GM12878 (cell line): ENCODE data around the gene TGM6. TPM values are rescaled to one million over a fixed set of nuclear protein-coding genes. Genes with fewer than 3 reads are reported as not detected.
A peak's percentile ranks its signal among the peaks of the same experiment; 100 is the strongest.

Experiments
- ATF7 ChIP-seq: fragments of 450-650 bp; IDR thresholded peaks from 2 replicates; pipeline ENCODE4 v1.6.1; 2016; ENCODE audit warnings: low read depth, mild to moderate bottlenecking
- BCL11A ChIP-seq: IDR thresholded peaks from 2 replicates; pipeline ENCODE4 v1.6.1; 2011; ENCODE audit warnings: low read depth, low read length
- BHLHE40 ChIP-seq, 2 experiments: fragments of 450-650 bp in 1 of 2; IDR thresholded peaks; 2 replicates each; pipeline ENCODE4 v1.6.1; 2011 to 2017; ENCODE audit warnings: low read depth in 2 of 2, borderline replicate concordance in 1 of 2, improper control_type of control experiment in 1 of 2, low read length in 1 of 2, mild to moderate bottlenecking in 1 of 2
- EGR1 ChIP-seq, 2 experiments: IDR thresholded peaks; 1 replicate in 1 of 2; 2 replicates in 1 of 2; pipeline ENCODE4 v1.6.1; 2011 to 2012; ENCODE audit warnings: low read depth in 2 of 2, low read length in 2 of 2, borderline replicate concordance in 1 of 2, mild to moderate bottlenecking in 1 of 2, moderate library complexity in 1 of 2
- HCFC1 ChIP-seq: fragments of 150-350 bp; IDR thresholded peaks from 2 replicates; pipeline ENCODE4 v1.6.1; 2014; ENCODE audit warnings: low read length
- HDAC2 ChIP-seq: fragments of 200-600 bp; sonication (generic); IDR thresholded peaks from 2 replicates; pipeline ENCODE4 v1.6.1; 2017
- IKZF2 ChIP-seq, 2 experiments: fragments of 450-650 bp; IDR thresholded peaks; 2 replicates each; pipeline ENCODE4 v1.6.1; 2017; ENCODE audit warnings: mild to moderate bottlenecking in 2 of 2, moderate library complexity in 2 of 2
- MXI1 ChIP-seq: fragments of 150-350 bp; IDR thresholded peaks from 2 replicates; pipeline ENCODE4 v1.6.1; 2011; ENCODE audit warnings: low read depth, mild to moderate bottlenecking, inconsistent platforms, low read length, improper control_type of control experiment
- NFYA ChIP-seq: IDR thresholded peaks from 2 replicates; pipeline ENCODE4 v1.6.1; 2011; ENCODE audit warnings: low read depth, mild to moderate bottlenecking, low read length, improper control_type of control experiment, borderline replicate concordance
- POLR2AphosphoS2 ChIP-seq: IDR thresholded peaks from 2 replicates; pipeline ENCODE4 v1.6.1; 2011; ENCODE audit warnings: low read depth, mild to moderate bottlenecking, low read length, improper control_type of control experiment, moderate library complexity
- POLR2AphosphoS5 ChIP-seq: IDR thresholded peaks from 2 replicates; pipeline ENCODE4 v1.6.1; 2011; ENCODE audit warnings: mild to moderate bottlenecking, low read length, inconsistent platforms
- RB1 ChIP-seq: fragments of 450-650 bp; formaldehyde crosslinking; IDR thresholded peaks from 2 replicates; pipeline ENCODE4 v1.6.1; 2017; ENCODE audit warnings: mild to moderate bottlenecking, borderline replicate concordance
- SPI1 ChIP-seq: IDR thresholded peaks from 2 replicates; pipeline ENCODE4 v1.6.1; 2011; ENCODE audit warnings: low read depth, mild to moderate bottlenecking, low read length, moderate library complexity, borderline replicate concordance; ENCODE audit not compliant: insufficient read depth
- SREBF2 ChIP-seq: IDR thresholded peaks from 2 replicates; pipeline ENCODE4 v1.6.1; 2012; ENCODE audit warnings: mild to moderate bottlenecking, low read length
- ZNF207 ChIP-seq: fragments of 450-650 bp; IDR thresholded peaks from 2 replicates; pipeline ENCODE4 v1.6.1; 2014; ENCODE audit warnings: antibody characterized with exemption, mild to moderate bottlenecking, borderline replicate concordance
- polyA plus RNA-seq, 11 experiments: library from polyadenylated mRNA; depleted of rRNA in 4 of 11; unstranded in 6 of 11; stranded (reverse) in 5 of 11; fragments of >200 nt; fragmentation: Nextera tagmentation in 4 of 11; fragmentation: Illumina TruSeq in 1 of 11; extraction: Ambion mirVana in 4 of 11; extraction: Trizol in 1 of 11; gene quantifications; 1 replicate in 1 of 11; 2 replicates in 10 of 11; pipeline versions ENCODE4 v1.2.1 to v1.2.3, GENCODE V29; 2011 to 2016; ENCODE audit warnings: inconsistent platforms in 2 of 11, missing spikeins in 2 of 11, low read depth in 1 of 11
- total RNA-seq, 4 experiments: library from RNA; depleted of rRNA in 3 of 4; stranded (reverse); fragments of >200 nt in 3 of 4; fragmentation: Illumina TruSeq in 1 of 4; extraction: Trizol in 1 of 4; gene quantifications; 2 replicates each; pipeline versions ENCODE4 v1.2.1 to v1.2.3, GENCODE V29; 2013 to 2021
- TF ChIP-seq, protein P1 (sequence below): fragments of 150-350 bp; IDR thresholded peaks from 2 replicates; pipeline ENCODE4 v1.6.1; 2016; ENCODE audit warnings: low read depth, low read length
- TF ChIP-seq, protein P2 (sequence below): fragments of 450-650 bp; IDR thresholded peaks from 2 replicates; pipeline ENCODE4 v1.6.1; 2014; ENCODE audit warnings: mild to moderate bottlenecking
- TF ChIP-seq, protein P3 (sequence below): IDR thresholded peaks from 2 replicates; pipeline ENCODE4 v1.6.1; 2012; ENCODE audit warnings: low read depth, low read length, improper control_type of control experiment

TGM6 gene
- total and polyA plus RNA-seq, 10 of the 15 experiments (the other 5 are each of a cell fraction or from before 2014, with no cell fraction given): not detected

DNA sequence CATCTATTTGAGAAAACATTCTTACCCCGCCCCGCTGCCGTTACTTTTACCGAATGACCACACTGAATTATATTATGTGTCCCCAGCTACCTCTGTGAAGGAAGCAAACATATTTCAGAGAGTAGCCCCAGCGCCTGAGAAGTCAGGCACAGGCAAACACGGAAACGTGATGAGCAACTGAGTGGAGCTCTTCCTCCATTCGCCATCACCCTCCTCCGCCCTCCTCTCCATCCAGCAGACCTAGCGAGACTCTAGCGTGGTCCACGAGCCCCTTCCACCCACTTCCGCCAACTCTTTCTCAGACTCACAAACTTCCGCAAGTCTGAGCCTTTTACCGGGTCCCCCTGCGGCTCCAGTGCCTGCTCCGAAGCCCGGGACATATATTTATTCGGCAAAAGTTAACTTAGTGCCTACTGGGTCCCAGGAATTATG is 89.3 kb downstream of the TGM6 start (continued):
- TF ChIP-seq, protein P1, sequence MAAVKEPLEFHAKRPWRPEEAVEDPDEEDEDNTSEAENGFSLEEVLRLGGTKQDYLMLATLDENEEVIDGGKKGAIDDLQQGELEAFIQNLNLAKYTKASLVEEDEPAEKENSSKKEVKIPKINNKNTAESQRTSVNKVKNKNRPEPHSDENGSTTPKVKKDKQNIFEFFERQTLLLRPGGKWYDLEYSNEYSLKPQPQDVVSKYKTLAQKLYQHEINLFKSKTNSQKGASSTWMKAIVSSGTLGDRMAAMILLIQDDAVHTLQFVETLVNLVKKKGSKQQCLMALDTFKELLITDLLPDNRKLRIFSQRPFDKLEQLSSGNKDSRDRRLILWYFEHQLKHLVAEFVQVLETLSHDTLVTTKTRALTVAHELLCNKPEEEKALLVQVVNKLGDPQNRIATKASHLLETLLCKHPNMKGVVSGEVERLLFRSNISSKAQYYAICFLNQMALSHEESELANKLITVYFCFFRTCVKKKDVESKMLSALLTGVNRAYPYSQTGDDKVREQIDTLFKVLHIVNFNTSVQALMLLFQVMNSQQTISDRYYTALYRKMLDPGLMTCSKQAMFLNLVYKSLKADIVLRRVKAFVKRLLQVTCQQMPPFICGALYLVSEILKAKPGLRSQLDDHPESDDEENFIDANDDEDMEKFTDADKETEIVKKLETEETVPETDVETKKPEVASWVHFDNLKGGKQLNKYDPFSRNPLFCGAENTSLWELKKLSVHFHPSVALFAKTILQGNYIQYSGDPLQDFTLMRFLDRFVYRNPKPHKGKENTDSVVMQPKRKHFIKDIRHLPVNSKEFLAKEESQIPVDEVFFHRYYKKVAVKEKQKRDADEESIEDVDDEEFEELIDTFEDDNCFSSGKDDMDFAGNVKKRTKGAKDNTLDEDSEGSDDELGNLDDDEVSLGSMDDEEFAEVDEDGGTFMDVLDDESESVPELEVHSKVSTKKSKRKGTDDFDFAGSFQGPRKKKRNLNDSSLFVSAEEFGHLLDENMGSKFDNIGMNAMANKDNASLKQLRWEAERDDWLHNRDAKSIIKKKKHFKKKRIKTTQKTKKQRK: no peak
- TF ChIP-seq RB1: no peak
- 0 out of 2 replicates have a peak, but pooled peaks have one; percentile 15 for TF ChIP-seq SPI1
- TF ChIP-seq HCFC1: no peak
- TF ChIP-seq ZNF207: no peak
- TF ChIP-seq BCL11A: no peak
- TF ChIP-seq IKZF2 (IDR thresholded peaks at IDR 0.05): no peak
- no peak for TF ChIP-seq POLR2AphosphoS2
- no peak for TF ChIP-seq SREBF2
- TF ChIP-seq BHLHE40 (IDR thresholded peaks at IDR 0.05; ENCODE audit: borderline replicate concordance in 1 of 2, low read depth in 2 of 2, low read length in 1 of 2): peak; percentile 47 to 55; a peak in 3 of 4 replicates
- 0 out of 2 replicates have a peak, but pooled peaks have one; percentile 4 for TF ChIP-seq POLR2AphosphoS5
- TF ChIP-seq HDAC2: no peak
- no peak for TF ChIP-seq ATF7
- TF ChIP-seq, protein P2, sequence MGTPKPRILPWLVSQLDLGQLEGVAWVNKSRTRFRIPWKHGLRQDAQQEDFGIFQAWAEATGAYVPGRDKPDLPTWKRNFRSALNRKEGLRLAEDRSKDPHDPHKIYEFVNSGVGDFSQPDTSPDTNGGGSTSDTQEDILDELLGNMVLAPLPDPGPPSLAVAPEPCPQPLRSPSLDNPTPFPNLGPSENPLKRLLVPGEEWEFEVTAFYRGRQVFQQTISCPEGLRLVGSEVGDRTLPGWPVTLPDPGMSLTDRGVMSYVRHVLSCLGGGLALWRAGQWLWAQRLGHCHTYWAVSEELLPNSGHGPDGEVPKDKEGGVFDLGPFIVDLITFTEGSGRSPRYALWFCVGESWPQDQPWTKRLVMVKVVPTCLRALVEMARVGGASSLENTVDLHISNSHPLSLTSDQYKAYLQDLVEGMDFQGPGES: no peak
- TF ChIP-seq, protein P3, sequence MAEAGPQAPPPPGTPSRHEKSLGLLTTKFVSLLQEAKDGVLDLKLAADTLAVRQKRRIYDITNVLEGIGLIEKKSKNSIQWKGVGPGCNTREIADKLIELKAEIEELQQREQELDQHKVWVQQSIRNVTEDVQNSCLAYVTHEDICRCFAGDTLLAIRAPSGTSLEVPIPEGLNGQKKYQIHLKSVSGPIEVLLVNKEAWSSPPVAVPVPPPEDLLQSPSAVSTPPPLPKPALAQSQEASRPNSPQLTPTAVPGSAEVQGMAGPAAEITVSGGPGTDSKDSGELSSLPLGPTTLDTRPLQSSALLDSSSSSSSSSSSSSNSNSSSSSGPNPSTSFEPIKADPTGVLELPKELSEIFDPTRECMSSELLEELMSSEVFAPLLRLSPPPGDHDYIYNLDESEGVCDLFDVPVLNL: no peak
- no peak for TF ChIP-seq EGR1 (IDR thresholded peaks at IDR 0.05; ENCODE audit: borderline replicate concordance in 1 of 2, low read depth in 2 of 2, low read length in 2 of 2)
- TF ChIP-seq NFYA: no peak
- no peak for TF ChIP-seq MXI1
